Lung (tissue), 12 donors: ENCODE results near the gene COL9A2. TPM values are rescaled to one million over a fixed set of nuclear protein-coding genes. Genes with fewer than 3 reads are reported as not detected.

ENCODE experiments used
- ATAC-seq: fragments of 200-7000 bp; cut with Tn5 transposase; one replicate; pipeline ENCODE4 v1.9.1; 2020; ENCODE audit warnings: moderate number of reproducible peaks; ENCODE audit not compliant: insufficient read depth, low FRiP score
- DNase-seq, 3 donors: peaks; one replicate each; pipeline ENCODE4 v3.0.0-alpha.2; 2013 to 2017
- H3K27ac ChIP-seq, 2 donors: one replicate each; pipeline ENCODE4 v1.5.1; 2013; ENCODE audit warnings: mild to moderate bottlenecking in 2 of 2, moderate library complexity in 2 of 2, control low read depth in 1 of 2, inconsistent platforms in 1 of 2, low read depth in 1 of 2, low read length in 1 of 2
- H3K27me3 ChIP-seq, 3 donors: one replicate each; pipeline ENCODE4 v1.5.1; 2013; ENCODE audit warnings: low read length in 2 of 3; ENCODE audit not compliant: control insufficient read depth in 3 of 3, insufficient read depth in 3 of 3
- H3K36me3 ChIP-seq, 4 donors: one replicate each; pipeline ENCODE4 v1.5.1; 2013; ENCODE audit warnings: low read length in 4 of 4, mild to moderate bottlenecking in 1 of 4, moderate library complexity in 1 of 4; ENCODE audit not compliant: control insufficient read depth in 4 of 4, insufficient read depth in 4 of 4
- H3K4me1 ChIP-seq, 5 donors: one replicate each; pipeline ENCODE4 v1.5.1; 2013; ENCODE audit warnings: low read length in 5 of 5, mild to moderate bottlenecking in 2 of 5, moderate library complexity in 1 of 5; ENCODE audit not compliant: control insufficient read depth in 5 of 5, insufficient read depth in 5 of 5
- H3K4me3 ChIP-seq: one replicate; pipeline ENCODE4 v1.5.1; 2013; ENCODE audit warnings: mild to moderate bottlenecking, control low read depth, moderate library complexity
- H3K9ac ChIP-seq, 2 donors: one replicate each; pipeline ENCODE4 v1.5.1; 2013; ENCODE audit warnings: low read length in 2 of 2, control low read depth in 1 of 2; ENCODE audit not compliant: insufficient read depth in 1 of 2
- H3K9me3 ChIP-seq, 4 donors: one replicate each; pipeline ENCODE4 v1.5.1; 2013; ENCODE audit warnings: low read length in 3 of 4, mild to moderate bottlenecking in 1 of 4, moderate library complexity in 1 of 4; ENCODE audit not compliant: control insufficient read depth in 4 of 4, insufficient read depth in 3 of 4
- CTCF ChIP-seq: IDR thresholded peaks from 2 replicates; pipeline ENCODE4 v1.5.1; 2012; ENCODE audit warnings: mild to moderate bottlenecking; ENCODE audit errors: control extremely low read depth, extremely low read depth
- WGBS, 2 donors: extraction: QIAGEN DNeasy Blood & Tissue Kit; methylation state at CpG; one replicate each; pipeline ENCODE4 v1.1.7; 2013; 5-methylcytosine and 5-hydroxymethylcytosine counted together
- polyA plus RNA-seq, 2 donors: library from polyadenylated mRNA; stranded (reverse); fragments of 200-250 nt; gene quantifications; one replicate each; pipeline ENCODE4 v1.2.1, GENCODE V29; 2013
- total RNA-seq, 2 donors: library from RNA; depleted of rRNA in 1 of 2; stranded (reverse); fragments of >200 nt in 1 of 2; gene quantifications; one replicate each; pipeline ENCODE4 v1.2.1, GENCODE V29; 2014 to 2021
- donor health status: control.
- donor health status: control.
- donor health status: Bipolar disorder and iron deficiency.
- donor health status: healthy.
- donor health status: DM: yes; HTN: yes; CAD: no.

The COL9A2 gene
- total and polyA plus RNA-seq, 4 donors: 3.7 to 16.0 (median 9.4) TPM

DNA sequence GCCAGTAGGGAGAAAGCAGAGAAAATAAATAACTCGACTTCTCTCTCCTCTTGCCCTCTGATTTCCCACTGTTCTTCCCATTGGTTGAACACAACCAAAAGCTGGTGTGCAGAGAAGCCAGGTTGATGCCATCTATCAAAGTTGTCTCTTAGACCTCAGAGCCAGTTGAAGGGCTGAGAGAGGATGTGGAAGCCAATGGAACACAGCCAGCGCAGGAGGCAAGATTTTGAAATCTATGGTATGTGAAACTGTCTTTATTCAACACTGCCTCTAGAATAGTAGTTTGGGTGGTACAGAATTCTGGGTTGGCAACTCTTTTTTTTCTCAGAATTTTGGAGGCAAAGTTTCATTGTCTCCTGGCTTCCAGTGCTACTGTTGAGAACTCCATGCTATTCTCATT, 45.1 kb upstream of the COL9A2 start:
- H3K36me3 ChIP-seq: no peaks in the 10 kb centered on the region
- no peak overlapping the region for H3K27ac ChIP-seq
- peaks cover 0 to 1% (median 0%) of the 10 kb centered on the region in 5 donors for H3K4me1 ChIP-seq
- TF ChIP-seq CTCF: no peak
- no peak overlapping the region for H3K4me3 ChIP-seq
- no peak for DNase-seq
- H3K27me3 ChIP-seq: no peaks in the 10 kb centered on the region
- peaks cover 0 to 5% (median 0%) of the 10 kb centered on the region in 4 donors for H3K9me3 ChIP-seq
- ATAC-seq: no peak
- H3K9ac ChIP-seq: no peak overlapping the region
- WGBS, 2 donors: 53 to 71% methylated on average over 2 of the region's 2 CpGs

- DNase-seq (no peak), ATAC-seq (no peak)
- Histone ChIP-seq H3K27me3 (no peaks in the 10 kb centered on the region), H3K9me3 (peaks cover 0 to 5% (median 0%) of the 10 kb centered on the region in 4 donors), H3K9ac (no peak overlapping the region), H3K4me3 (no peak overlapping the region), H3K36me3 (no peaks in the 10 kb centered on the region), H3K4me1 (peaks cover 0 to 1% (median 0%) of the 10 kb centered on the region in 5 donors), H3K27ac (no peak overlapping the region)
- 90 to 93% methylated on average over 4 of the region's 4 CpGs for WGBS, 2 donors
- TF ChIP-seq CTCF: no peak
These were observed 44.6 kb upstream of the COL9A2 start for GRCh38 chr1:40361637-40362036.

GRCh38 chr1:40361201-40361600, 44.1 kb upstream of the COL9A2 start:
- H3K9me3 ChIP-seq: peaks cover 0 to 5% (median 0%) of the 10 kb centered on the region in 4 donors
- DNase-seq (no peak), ATAC-seq (no peak)
- H3K27me3 ChIP-seq: no peaks in the 10 kb centered on the region
- H3K4me1 ChIP-seq: peaks cover 0 to 1% (median 0%) of the 10 kb centered on the region in 5 donors
- no peak overlapping the region for H3K4me3 ChIP-seq
- H3K27ac ChIP-seq: no peak overlapping the region
- 80 to 93% methylated on average over 1 of the region's 1 CpG for WGBS, 2 donors
- no peak overlapping the region for H3K9ac ChIP-seq
- TF ChIP-seq CTCF: no peak
- H3K36me3 ChIP-seq: no peaks in the 10 kb centered on the region

- no peak for TF ChIP-seq CTCF
- Histone ChIP-seq H3K36me3 (no peaks in the 10 kb centered on the region), H3K4me3 (no peak overlapping the region), H3K9me3 (peaks cover 0 to 5% (median 0%) of the 10 kb centered on the region in 4 donors), H3K9ac (no peak overlapping the region), H3K27me3 (no peaks in the 10 kb centered on the region), H3K27ac (no peak overlapping the region), H3K4me1 (peaks cover 0 to 1% (median 0%) of the 10 kb centered on the region in 5 donors)
- DNase-seq (no peak), ATAC-seq (no peak)
These were observed 43.5 kb upstream of the COL9A2 start for GRCh38 chr1:40360631-40361030.
